Erythroblast (primary cell): ENCODE results near the gene CYTH3.

Source experiments
- GATA1 ChIP-seq: IDR thresholded peaks from 2 replicates; pipeline ENCODE4 v1.6.1; 2011; ENCODE audit warnings: low read depth, mild to moderate bottlenecking, control low read depth, low read length, moderate library complexity
- POLR2A ChIP-seq: IDR thresholded peaks from 2 replicates; pipeline ENCODE4 v1.6.1; 2011; ENCODE audit warnings: mild to moderate bottlenecking, low read length

GRCh38 chr7:6273917-6274630 lies 1.6 kb upstream of the CYTH3 start:
- TF ChIP-seq GATA1 (no peak), POLR2A (no peak)
